H1 (cell line): ENCODE measurements around the gene RIMBP2. TPM values are rescaled to one million over a fixed set of nuclear protein-coding genes. Genes with fewer than 3 reads are reported as not detected.

Experiments
- RNF2 ChIP-seq: fragments of 200-900, 300-1000 bp; sonication (generic); IDR thresholded peaks from 2 replicates; pipeline ENCODE4 v1.7.1; 2016; ENCODE audit warnings: borderline replicate concordance, low read depth, mild to moderate bottlenecking, antibody characterized with exemption, low read length; ENCODE audit not compliant: poor library complexity, severe bottlenecking; ENCODE audit errors: missing control alignments
- polyA plus RNA-seq, 7 experiments: library from polyadenylated mRNA; depleted of rRNA in 3 of 7; stranded (reverse) in 5 of 7; unstranded in 2 of 7; fragments of >200 nt in 5 of 7; fragments of 200-250 nt in 2 of 7; gene quantifications; 1 replicate in 5 of 7; 2 replicates in 1 of 7; 4 replicates in 1 of 7; pipeline versions ENCODE4 v1.2.1 to v1.2.3, GENCODE V29; 2011 to 2013; ENCODE audit warnings: missing spikeins in 2 of 7, mixed read lengths in 2 of 7
- total RNA-seq: library from RNA; stranded (reverse); fragmentation: NEBNext Ultra II Directional; extraction: Animal tissue kit (Norgen Biotek cat#: 25700); gene quantifications from 2 replicates; pipeline ENCODE4 v1.2.1, GENCODE V29; 2021

RIMBP2 gene
- total and polyA plus RNA-seq, 2 of the 8 experiments (the other 6 are each of a cell fraction or from before 2014, with no cell fraction given): 0.18 to 0.65 TPM

DNA sequence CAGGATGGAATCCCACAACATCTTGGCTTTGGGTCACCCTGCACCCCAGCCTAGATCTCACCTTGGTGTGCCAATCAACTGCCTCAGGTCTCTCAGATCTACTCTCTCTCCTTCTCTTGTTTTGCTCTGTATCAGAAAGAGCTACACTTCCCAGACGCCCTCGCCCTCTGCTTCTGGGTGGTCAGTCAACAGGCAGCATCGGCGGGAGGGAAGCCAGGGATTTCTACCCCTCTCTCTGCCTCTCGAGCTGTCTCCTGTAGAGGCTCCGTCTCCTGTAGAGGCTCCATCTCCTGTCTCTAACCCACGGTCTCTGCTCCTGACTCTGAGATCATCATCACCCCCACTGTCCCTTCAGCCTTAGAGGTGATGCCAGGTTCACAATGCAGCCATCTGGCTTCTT lies 226.8 kb downstream of the RIMBP2 start (continued):
- no peak for TF ChIP-seq RNF2
